ENCODE data around the gene CTLA4. TPM values are rescaled to one million over a fixed set of nuclear protein-coding genes. Genes with fewer than 3 reads are reported as not detected.

Gene CTLA4
- polyA plus RNA-seq, 1 donor (not counting 4 experiments of a cell fraction or from before 2014, with no cell fraction given), result not detected

- dilution Hi-C loops (cut with MboI; ENCODE audit: extremely low pct_ligation_motif_present, low sequenced_read_pairs), result no loop called here
- H3K27ac ChIP-seq (ENCODE audit: control insufficient read depth, insufficient read depth, low read length), result no peak overlapping the region
- H3K4me3 ChIP-seq (ENCODE audit: control insufficient read depth in 2 of 3, extremely low read depth in 1 of 3, insufficient read depth in 2 of 3, low read depth in 1 of 3, low read length in 3 of 3), result no peak overlapping the region
These were observed 3.4 kb downstream of the CTLA4 start for GRCh38 chr2:203870941-203871340.

DNA sequence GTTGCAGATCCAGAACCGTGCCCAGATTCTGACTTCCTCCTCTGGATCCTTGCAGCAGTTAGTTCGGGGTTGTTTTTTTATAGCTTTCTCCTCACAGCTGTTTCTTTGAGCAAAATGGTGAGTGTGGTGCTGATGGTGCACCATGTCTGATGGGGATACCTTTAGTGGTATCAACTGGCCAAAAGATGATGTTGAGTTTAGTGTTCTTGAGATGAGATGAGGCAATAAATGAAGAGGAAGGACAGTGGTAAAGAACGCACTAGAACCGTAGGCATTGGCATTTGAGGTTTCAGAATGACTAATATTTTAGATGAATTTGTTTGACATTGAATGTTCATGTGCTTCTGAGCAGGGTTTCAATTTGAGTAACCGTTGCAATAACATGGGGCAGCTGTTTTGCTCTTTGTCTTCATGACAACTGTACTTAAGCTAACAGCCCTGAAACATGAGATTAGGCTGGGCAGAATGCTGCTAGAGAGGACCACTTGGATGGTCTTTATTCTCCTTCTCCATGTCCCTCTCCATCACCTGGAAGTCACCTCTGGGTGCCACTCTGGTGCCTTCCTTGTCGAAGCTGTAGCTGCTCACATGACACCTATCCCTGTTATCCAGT lies 3.9 kb downstream of the CTLA4 start:
- Histone ChIP-seq H3K27me3 (ENCODE audit: control insufficient read depth, extremely low read depth, insufficient read depth, low read length) (no peaks in the 10 kb centered on the region), H3K4me3 (ENCODE audit: control insufficient read depth in 2 of 3, extremely low read depth in 1 of 3, insufficient read depth in 2 of 3, low read depth in 1 of 3, low read length in 3 of 3) (no peak overlapping the region), H4K20me1 (ENCODE audit: control insufficient read depth, extremely low read depth, insufficient read depth, low read length) (no peaks in the 10 kb centered on the region), H3K4me1 (ENCODE audit: control insufficient read depth, extremely low read depth, insufficient read depth, low read length) (no peaks in the 10 kb centered on the region), H3K4me2 (ENCODE audit: control insufficient read depth, extremely low read depth, insufficient read depth, low read depth, low read length) (no peak overlapping the region), H3K36me3 (ENCODE audit: control insufficient read depth in 2 of 2, extremely low read depth in 1 of 2, insufficient read depth in 2 of 2, low read length in 2 of 2) (no peaks in the 10 kb centered on the region), H3K9ac (ENCODE audit: control insufficient read depth, extremely low read depth, insufficient read depth, low read length) (no peak overlapping the region), H3K9me3 (ENCODE audit: control insufficient read depth, low read depth, low read length) (no peaks in the 10 kb centered on the region), H3K27ac (ENCODE audit: control insufficient read depth, insufficient read depth, low read length) (no peak overlapping the region), H3K9me1 (ENCODE audit: control insufficient read depth, extremely low read depth, insufficient read depth, low read length) (no peaks in the 10 kb centered on the region), H3K79me2 (ENCODE audit: control insufficient read depth, insufficient read depth, low read length) (no peaks in the 10 kb centered on the region), H2AFZ (ENCODE audit: control insufficient read depth, low read length) (no peak overlapping the region)
- TF ChIP-seq EZH2 (IDR thresholded peaks at IDR 0.05; ENCODE audit: low read length), result no peak
- TF ChIP-seq, protein P1, sequence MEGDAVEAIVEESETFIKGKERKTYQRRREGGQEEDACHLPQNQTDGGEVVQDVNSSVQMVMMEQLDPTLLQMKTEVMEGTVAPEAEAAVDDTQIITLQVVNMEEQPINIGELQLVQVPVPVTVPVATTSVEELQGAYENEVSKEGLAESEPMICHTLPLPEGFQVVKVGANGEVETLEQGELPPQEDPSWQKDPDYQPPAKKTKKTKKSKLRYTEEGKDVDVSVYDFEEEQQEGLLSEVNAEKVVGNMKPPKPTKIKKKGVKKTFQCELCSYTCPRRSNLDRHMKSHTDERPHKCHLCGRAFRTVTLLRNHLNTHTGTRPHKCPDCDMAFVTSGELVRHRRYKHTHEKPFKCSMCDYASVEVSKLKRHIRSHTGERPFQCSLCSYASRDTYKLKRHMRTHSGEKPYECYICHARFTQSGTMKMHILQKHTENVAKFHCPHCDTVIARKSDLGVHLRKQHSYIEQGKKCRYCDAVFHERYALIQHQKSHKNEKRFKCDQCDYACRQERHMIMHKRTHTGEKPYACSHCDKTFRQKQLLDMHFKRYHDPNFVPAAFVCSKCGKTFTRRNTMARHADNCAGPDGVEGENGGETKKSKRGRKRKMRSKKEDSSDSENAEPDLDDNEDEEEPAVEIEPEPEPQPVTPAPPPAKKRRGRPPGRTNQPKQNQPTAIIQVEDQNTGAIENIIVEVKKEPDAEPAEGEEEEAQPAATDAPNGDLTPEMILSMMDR (optimal IDR thresholded peaks at IDR 0.05 in 1 of 3, IDR thresholded peaks at IDR 0.05 in 1 of 3, conservative IDR thresholded peaks at IDR 0.05 in 1 of 3; ENCODE audit: extremely low read depth in 1 of 3, insufficient read depth in 2 of 3, low read length in 3 of 3), result no peak
- dilution Hi-C loops (cut with MboI; ENCODE audit: extremely low pct_ligation_motif_present, low sequenced_read_pairs), result no loop called here
- FAIRE-seq (no peak), DNase-seq (ENCODE audit: low read depth, low spot score) (no peak)

More at GRCh38 chr2:203870941-203871340, 3.4 kb downstream of the CTLA4 start:
- Histone ChIP-seq H3K4me2 (ENCODE audit: control insufficient read depth, extremely low read depth, insufficient read depth, low read depth, low read length) (no peak overlapping the region), H3K36me3 (ENCODE audit: control insufficient read depth in 2 of 2, extremely low read depth in 1 of 2, insufficient read depth in 2 of 2, low read length in 2 of 2) (no peaks in the 10 kb centered on the region), H2AFZ (ENCODE audit: control insufficient read depth, low read length) (no peak overlapping the region), H3K27me3 (ENCODE audit: control insufficient read depth, extremely low read depth, insufficient read depth, low read length) (no peaks in the 10 kb centered on the region), H4K20me1 (ENCODE audit: control insufficient read depth, extremely low read depth, insufficient read depth, low read length) (no peaks in the 10 kb centered on the region), H3K9me1 (ENCODE audit: control insufficient read depth, extremely low read depth, insufficient read depth, low read length) (no peaks in the 10 kb centered on the region), H3K79me2 (ENCODE audit: control insufficient read depth, insufficient read depth, low read length) (no peaks in the 10 kb centered on the region), H3K9me3 (ENCODE audit: control insufficient read depth, low read depth, low read length) (no peaks in the 10 kb centered on the region), H3K4me1 (ENCODE audit: control insufficient read depth, extremely low read depth, insufficient read depth, low read length) (no peaks in the 10 kb centered on the region), H3K9ac (ENCODE audit: control insufficient read depth, extremely low read depth, insufficient read depth, low read length) (no peak overlapping the region)
- FAIRE-seq (no peak), DNase-seq (ENCODE audit: low read depth, low spot score) (no peak)
- TF ChIP-seq, protein P1 (optimal IDR thresholded peaks at IDR 0.05 in 1 of 3, IDR thresholded peaks at IDR 0.05 in 1 of 3, conservative IDR thresholded peaks at IDR 0.05 in 1 of 3; ENCODE audit: extremely low read depth in 1 of 3, insufficient read depth in 2 of 3, low read length in 3 of 3), result no peak
- no peak for TF ChIP-seq EZH2 (IDR thresholded peaks at IDR 0.05; ENCODE audit: low read length)

Measured in keratinocyte (primary cell).